ENCODE data around the gene DHH. TPM values are rescaled to one million over a fixed set of nuclear protein-coding genes. Genes with fewer than 3 reads are reported as not detected.

The DHH gene
- total and polyA plus RNA-seq, 9 of the 15 experiments (the other 6 are each of a cell fraction or from before 2014, with no cell fraction given), result 0.07 to 2.6 (median 0.54) TPM

DNA sequence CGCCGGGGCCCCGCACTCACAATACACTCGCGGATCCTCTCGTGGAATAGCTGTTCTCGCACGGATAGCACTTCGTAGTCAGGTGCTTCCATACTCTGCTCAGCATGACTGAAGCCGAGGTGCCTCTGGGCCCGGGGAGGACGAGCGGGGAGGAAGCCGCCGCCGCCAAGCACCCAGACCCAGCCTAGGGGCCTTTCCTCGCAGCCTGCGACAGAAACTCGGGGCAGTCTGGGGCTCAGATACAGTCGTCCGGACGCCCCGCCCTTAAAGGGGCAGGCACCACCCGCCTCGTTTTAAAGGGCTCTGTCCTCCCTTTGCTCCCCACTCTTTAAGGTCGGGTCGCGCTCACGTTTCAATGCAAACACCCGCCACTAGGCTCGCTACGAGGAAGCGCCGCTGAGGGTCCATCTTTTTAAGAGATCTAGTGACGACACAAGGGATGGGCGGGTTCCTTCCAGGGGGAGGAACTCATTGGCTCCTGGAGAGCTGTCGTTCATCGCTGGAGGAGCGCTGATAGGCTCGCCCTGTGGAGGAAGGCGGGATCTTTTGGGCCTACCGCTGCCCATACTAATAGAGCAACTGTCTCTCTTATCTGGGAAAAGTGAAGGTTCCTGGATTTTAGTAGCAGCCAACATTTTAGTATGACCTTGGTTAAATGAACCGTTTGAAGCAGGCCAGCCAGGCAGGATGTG is 16.0 kb upstream of the DHH start, which contains the start of gene LMBR1L (continued):
- TF ChIP-seq NEUROD1 (IDR thresholded peaks at IDR 0.05; ENCODE audit: borderline replicate concordance, low read depth, low read length, partially characterized antibody) (peak; percentile 84), CXXC5 (CRISPR knock-in tag; IDR thresholded peaks at IDR 0.05) (peak; percentile 68), ATF1 (CRISPR knock-in tag; IDR thresholded peaks at IDR 0.05) (peak; percentile 47; the same call in 1 of the 2 replicates), ATF1 (tag; IDR thresholded peaks at IDR 0.05) (peak; percentile 97), SNIP1 (IDR thresholded peaks at IDR 0.05; ENCODE audit: low read depth) (no peak), ZKSCAN3 (CRISPR knock-in tag; IDR thresholded peaks at IDR 0.05) (no peak), NCOA2 (IDR thresholded peaks at IDR 0.05; ENCODE audit: partially characterized antibody in 2 of 2) (no peak), RBBP5 (IDR thresholded peaks at IDR 0.05; ENCODE audit: borderline replicate concordance, insufficient read depth, low read length, poor library complexity, severe bottlenecking) (peak; percentile 52), NBN (IDR thresholded peaks at IDR 0.05; ENCODE audit: low read depth) (0 out of 2 replicates have a peak, but pooled peaks have one; percentile 52), LEF1 (IDR thresholded peaks at IDR 0.05) (no peak), ZNF444 (CRISPR knock-in tag; IDR thresholded peaks at IDR 0.05) (no peak), JUND (IDR thresholded peaks at IDR 0.05; ENCODE audit: borderline replicate concordance, low read depth, low read length) (peak; percentile 37; the same call in 1 of the 2 replicates), JUND (tag; IDR thresholded peaks at IDR 0.05; ENCODE audit: borderline replicate concordance, low read depth, low read length) (no peak), NFYB (IDR thresholded peaks at IDR 0.05; ENCODE audit: extremely low read depth, insufficient read length) (peak; percentile 93), ZNF57 (CRISPR knock-in tag; IDR thresholded peaks at IDR 0.05) (no peak), ATF7 (IDR thresholded peaks at IDR 0.05) (peak; percentile 86), POLR2A (conservative IDR thresholded peaks at IDR 0.05) (peak; percentile 79)
- TF ChIP-seq, protein P1, sequence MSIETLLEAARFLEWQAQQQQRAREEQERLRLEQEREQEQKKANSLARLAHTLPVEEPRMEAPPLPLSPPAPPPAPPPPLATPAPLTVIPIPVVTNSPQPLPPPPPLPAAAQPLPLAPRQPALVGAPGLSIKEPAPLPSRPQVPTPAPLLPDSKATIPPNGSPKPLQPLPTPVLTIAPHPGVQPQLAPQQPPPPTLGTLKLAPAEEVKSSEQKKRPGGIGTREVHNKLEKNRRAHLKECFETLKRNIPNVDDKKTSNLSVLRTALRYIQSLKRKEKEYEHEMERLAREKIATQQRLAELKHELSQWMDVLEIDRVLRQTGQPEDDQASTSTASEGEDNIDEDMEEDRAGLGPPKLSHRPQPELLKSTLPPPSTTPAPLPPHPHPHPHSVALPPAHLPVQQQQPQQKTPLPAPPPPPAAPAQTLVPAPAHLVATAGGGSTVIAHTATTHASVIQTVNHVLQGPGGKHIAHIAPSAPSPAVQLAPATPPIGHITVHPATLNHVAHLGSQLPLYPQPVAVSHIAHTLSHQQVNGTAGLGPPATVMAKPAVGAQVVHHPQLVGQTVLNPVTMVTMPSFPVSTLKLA (conservative IDR thresholded peaks at IDR 0.05), result peak in 1 of 2 experiments; percentile 62; a peak in 2 of 4 replicates
- TF ChIP-seq, protein P2, sequence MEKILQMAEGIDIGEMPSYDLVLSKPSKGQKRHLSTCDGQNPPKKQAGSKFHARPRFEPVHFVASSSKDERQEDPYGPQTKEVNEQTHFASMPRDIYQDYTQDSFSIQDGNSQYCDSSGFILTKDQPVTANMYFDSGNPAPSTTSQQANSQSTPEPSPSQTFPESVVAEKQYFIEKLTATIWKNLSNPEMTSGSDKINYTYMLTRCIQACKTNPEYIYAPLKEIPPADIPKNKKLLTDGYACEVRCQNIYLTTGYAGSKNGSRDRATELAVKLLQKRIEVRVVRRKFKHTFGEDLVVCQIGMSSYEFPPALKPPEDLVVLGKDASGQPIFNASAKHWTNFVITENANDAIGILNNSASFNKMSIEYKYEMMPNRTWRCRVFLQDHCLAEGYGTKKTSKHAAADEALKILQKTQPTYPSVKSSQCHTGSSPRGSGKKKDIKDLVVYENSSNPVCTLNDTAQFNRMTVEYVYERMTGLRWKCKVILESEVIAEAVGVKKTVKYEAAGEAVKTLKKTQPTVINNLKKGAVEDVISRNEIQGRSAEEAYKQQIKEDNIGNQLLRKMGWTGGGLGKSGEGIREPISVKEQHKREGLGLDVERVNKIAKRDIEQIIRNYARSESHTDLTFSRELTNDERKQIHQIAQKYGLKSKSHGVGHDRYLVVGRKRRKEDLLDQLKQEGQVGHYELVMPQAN (IDR thresholded peaks at IDR 0.05; ENCODE audit: borderline replicate concordance), result peak; percentile 57; the same call in 1 of the 2 replicates
- TF ChIP-seq, protein P3, sequence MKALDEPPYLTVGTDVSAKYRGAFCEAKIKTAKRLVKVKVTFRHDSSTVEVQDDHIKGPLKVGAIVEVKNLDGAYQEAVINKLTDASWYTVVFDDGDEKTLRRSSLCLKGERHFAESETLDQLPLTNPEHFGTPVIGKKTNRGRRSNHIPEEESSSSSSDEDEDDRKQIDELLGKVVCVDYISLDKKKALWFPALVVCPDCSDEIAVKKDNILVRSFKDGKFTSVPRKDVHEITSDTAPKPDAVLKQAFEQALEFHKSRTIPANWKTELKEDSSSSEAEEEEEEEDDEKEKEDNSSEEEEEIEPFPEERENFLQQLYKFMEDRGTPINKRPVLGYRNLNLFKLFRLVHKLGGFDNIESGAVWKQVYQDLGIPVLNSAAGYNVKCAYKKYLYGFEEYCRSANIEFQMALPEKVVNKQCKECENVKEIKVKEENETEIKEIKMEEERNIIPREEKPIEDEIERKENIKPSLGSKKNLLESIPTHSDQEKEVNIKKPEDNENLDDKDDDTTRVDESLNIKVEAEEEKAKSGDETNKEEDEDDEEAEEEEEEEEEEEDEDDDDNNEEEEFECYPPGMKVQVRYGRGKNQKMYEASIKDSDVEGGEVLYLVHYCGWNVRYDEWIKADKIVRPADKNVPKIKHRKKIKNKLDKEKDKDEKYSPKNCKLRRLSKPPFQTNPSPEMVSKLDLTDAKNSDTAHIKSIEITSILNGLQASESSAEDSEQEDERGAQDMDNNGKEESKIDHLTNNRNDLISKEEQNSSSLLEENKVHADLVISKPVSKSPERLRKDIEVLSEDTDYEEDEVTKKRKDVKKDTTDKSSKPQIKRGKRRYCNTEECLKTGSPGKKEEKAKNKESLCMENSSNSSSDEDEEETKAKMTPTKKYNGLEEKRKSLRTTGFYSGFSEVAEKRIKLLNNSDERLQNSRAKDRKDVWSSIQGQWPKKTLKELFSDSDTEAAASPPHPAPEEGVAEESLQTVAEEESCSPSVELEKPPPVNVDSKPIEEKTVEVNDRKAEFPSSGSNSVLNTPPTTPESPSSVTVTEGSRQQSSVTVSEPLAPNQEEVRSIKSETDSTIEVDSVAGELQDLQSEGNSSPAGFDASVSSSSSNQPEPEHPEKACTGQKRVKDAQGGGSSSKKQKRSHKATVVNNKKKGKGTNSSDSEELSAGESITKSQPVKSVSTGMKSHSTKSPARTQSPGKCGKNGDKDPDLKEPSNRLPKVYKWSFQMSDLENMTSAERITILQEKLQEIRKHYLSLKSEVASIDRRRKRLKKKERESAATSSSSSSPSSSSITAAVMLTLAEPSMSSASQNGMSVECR (CRISPR knock-in tag; IDR thresholded peaks at IDR 0.05), result peak; percentile 90
